Measurements from ENCODE around the gene ALG11. TPM values are rescaled to one million over a fixed set of nuclear protein-coding genes. Genes with fewer than 3 reads are reported as not detected.
"Not testable (repeated sequence)": the region's sequence is repeated elsewhere in the genome, so short reads cannot be mapped to it uniquely, and the experiment has no call there.

ALG11 gene
- total RNA-seq, 2 experiments from 2014 or later = 31.1 to 31.7 TPM

GRCh38 chr13:52061064-52061463 is 48.9 kb downstream of the ALG11 start:
- H3K4me1 Mint-ChIP-seq; H3K4me3 Mint-ChIP-seq; CTCF ChIA-PET; H3K27ac Mint-ChIP-seq; H3K27me3 Mint-ChIP-seq; H3K36me3 Mint-ChIP-seq (ENCODE audit: low read depth); DNase-seq: not testable (repeated sequence)
- POLR2A ChIA-PET = interaction anchor here (0.7 kb wide), 1 partner anchor 27 kb away, joined by 3 read pairs; no protein-coding TSS in a partner anchor
- peaks cover 17% of the 10 kb centered on the region for H3K9me3 Mint-ChIP-seq

GRCh38 chr13:52061587-52061986 is 49.4 kb downstream of the ALG11 start:
- no peak overlapping the region for H3K4me3 Mint-ChIP-seq
- H3K27ac Mint-ChIP-seq = no peak overlapping the region
- DNase-seq = no peak
- ChIA-PET CTCF (no interaction called here), POLR2A (interaction anchor here (0.7 kb wide), 1 partner anchor 27 kb away, joined by 3 read pairs; no protein-coding TSS in a partner anchor)
- H3K27me3 Mint-ChIP-seq = no peaks in the 10 kb centered on the region
- H3K4me1 Mint-ChIP-seq = no peaks in the 10 kb centered on the region
- no peaks in the 10 kb centered on the region for H3K36me3 Mint-ChIP-seq (ENCODE audit: low read depth)
- H3K9me3 Mint-ChIP-seq = peaks cover 17% of the 10 kb centered on the region

- POLR2A ChIA-PET = no interaction called here
- CTCF ChIA-PET = no interaction called here
- Mint-ChIP-seq H3K4me1 (peaks cover 16% of the 10 kb centered on the region), H3K9me3 (peaks cover 31% of the 10 kb centered on the region), H3K4me3 (no peak overlapping the region), H3K36me3 (ENCODE audit: low read depth) (no peaks in the 10 kb centered on the region), H3K27me3 (peaks cover 12% of the 10 kb centered on the region), H3K27ac (no peak overlapping the region)
- no peak for DNase-seq
Observed at GRCh38 chr13:52067237-52067636, 55.0 kb downstream of the ALG11 start.

DNA sequence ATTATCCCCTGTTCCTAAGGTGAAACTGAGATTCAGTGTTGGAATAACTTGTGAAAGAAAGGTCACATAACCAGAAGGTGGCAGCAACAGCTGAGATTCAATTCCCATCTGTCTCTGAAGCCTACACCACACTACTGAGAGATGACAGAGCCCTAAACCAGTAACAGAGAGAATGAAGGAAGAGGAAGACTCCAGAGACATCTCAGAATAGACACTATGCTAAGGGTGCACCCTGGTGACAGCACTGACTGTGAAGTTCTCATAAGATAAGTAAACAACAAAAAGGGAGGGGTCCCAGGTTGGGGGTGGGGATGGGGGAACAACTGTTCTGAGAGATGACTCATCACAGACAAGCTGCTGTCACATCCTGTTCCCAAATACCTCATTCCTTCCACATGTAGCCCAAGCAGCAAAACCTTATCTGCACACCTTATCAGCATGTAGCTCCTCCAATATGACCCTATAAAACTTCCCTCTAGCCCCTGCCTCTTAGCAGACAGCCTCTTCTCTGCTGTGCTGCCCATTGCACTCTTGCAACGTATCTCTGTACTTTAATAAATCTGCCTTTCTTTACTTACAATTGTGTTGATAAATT is 58.8 kb downstream of the ALG11 start:
- Mint-ChIP-seq H3K9me3 (peaks cover 19% of the 10 kb centered on the region), H3K27me3 (peaks cover 33% of the 10 kb centered on the region), H3K4me3 (no peak overlapping the region), H3K4me1 (peaks cover 16% of the 10 kb centered on the region), H3K27ac (no peak overlapping the region), H3K36me3 (ENCODE audit: low read depth) (no peaks in the 10 kb centered on the region)
- peak; percentile 34 for DNase-seq
- CTCF ChIA-PET = no interaction called here
- POLR2A ChIA-PET = no interaction called here

Other genes with a start within 250 kb of the ALG11 start
- 1 to 10 TPM; 9.5 to 9.7 TPM for gene DHRS12, start 208.2 kb upstream of the ALG11 start, total RNA-seq
- gene TMEM272, start 167.2 kb upstream of the ALG11 start, total RNA-seq = 1 to 10 TPM; 1.3 to 1.5 TPM
- not detected for gene CCDC70, start 150.4 kb upstream of the ALG11 start, total RNA-seq
- under 1 TPM; 0.62 to 0.74 TPM for gene ATP7B, start 948 bp upstream of the ALG11 start, total RNA-seq
- gene UTP14C, start 12.3 kb downstream of the ALG11 start, total RNA-seq = 10 to 100 TPM; 11.7 to 12.9 TPM
- gene NEK5, start 116.7 kb downstream of the ALG11 start, total RNA-seq = not detected
- gene NEK3, start 147.2 kb downstream of the ALG11 start, total RNA-seq = 1 to 10 TPM; 3.7 to 5.1 TPM

Measured in activated CD4-positive, alpha-beta T cell treated with anti-CD3 and anti-CD28 coated beads, Interleukin-2, amount 10 ng/mL, durations not matched to agents 7 days and 5 days (primary cell).